Skeletal muscle cell (primary cell): ENCODE results near the gene SIX6.

ENCODE experiments used
- DNase-seq: peaks from one replicate; pipeline ENCODE4 v3.0.0-alpha.2; 2010; ENCODE audit warnings: low read depth
- H3K4me3 ChIP-seq: 2 replicates; pipeline ENCODE4 v1.5.1; 2011; ENCODE audit warnings: low read depth, mild to moderate bottlenecking, control low read depth, low read length, moderate library complexity

Gene SIX6

DNA sequence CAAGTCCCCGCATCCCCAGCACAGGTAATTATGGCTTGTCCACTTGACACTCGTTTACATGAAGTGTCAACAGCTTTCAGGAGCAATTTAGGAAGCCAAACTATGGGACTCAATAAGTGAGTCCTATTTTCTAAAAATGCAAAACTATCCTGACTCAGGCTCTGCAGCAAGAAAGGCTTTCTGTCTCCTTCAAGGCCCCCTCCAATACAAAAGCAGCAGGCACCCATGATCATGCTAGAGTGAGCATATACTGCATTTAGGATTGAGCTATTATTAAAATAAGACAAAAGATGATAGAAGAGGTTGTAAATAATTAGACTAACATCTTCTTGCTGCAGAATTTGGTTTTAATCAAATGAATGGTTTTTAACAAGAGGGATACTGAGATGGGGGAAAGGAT, 3.2 kb downstream of the SIX6 start:
- no peak overlapping the region for H3K4me3 ChIP-seq
- no peak for DNase-seq

DNA sequence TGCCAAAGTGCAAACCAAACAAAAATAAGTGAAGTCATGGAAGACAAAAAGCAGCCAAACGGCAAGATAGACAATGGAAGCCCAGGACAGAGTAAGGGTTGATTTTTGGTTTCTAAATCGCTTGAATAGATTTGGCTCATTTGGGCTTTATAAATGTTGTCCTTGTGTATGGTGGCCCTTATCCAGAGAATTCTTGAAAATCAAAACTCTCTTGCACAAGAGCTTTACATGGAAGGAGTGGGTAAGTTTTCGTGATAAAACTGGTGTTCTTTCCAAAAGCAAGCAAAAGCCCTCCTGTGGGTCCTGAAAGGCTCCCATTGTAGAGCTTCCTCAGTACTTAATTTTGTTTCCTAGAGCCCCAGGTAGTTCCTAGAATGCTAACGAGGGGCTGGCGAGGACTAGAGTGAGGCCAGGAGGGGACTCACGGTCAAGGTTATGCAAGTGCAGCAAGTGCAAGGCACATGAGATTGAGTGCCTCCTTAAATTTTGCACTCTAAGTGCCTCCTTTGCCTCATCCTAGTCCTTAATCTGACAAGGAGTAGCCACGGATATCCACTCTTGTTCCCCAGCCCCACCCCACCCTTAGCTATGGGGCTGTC, 4.1 kb downstream of the SIX6 start:
- H3K4me3 ChIP-seq = no peak overlapping the region
- DNase-seq = no peak

GRCh38 chr14:60514378-60514740, 5.4 kb downstream of the SIX6 start:
- H3K4me3 ChIP-seq = peak overlapping the region; percentile 54
- DNase-seq = no peak

GRCh38 chr14:60514741-60515491, 6.0 kb downstream of the SIX6 start:
- no peak for DNase-seq

DNA sequence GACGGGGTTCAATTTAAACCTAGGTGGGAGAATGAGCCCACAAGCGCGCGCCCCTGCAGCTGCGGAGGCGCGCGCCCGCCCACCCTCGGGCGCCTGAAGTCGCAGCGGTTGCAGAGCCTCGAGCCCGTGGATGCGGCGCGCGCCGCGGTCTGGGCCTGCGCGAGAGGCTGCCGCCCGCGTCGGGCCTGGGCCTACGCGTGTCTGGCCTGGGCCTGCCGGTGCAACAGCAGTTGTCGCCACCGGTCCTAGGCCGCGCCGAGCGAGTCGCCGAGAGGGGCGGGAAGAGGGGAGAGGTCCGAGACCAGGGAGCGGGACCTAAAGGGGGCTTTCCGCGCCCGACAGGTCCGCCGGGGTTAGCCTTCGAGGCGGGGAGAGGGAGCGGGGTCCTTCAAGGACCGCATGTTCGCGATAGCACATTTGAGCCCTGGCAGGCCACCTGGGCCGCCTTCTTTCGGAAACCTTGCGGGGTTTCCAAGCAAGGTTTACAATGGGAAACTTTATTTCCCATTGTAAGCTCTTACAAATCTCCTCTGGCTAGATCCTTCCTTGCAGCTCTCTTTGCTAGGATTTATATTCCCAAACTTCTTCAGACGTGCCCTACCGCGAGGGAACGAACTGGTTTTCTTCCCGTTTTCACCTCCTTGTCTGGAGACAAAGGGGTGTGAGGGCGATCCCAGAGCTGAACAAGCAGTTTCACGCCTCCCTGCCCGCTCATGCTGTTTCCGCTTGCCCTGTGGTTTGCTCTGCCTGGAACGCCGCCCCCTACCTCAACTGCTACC, 6.8 kb downstream of the SIX6 start:
- no peak for DNase-seq
- H3K4me3 ChIP-seq = peak overlapping the region; percentile 54

More at GRCh38 chr14:60514741-60515491, 6.0 kb downstream of the SIX6 start:
- H3K4me3 ChIP-seq = peak overlapping the region; percentile 54

DNA sequence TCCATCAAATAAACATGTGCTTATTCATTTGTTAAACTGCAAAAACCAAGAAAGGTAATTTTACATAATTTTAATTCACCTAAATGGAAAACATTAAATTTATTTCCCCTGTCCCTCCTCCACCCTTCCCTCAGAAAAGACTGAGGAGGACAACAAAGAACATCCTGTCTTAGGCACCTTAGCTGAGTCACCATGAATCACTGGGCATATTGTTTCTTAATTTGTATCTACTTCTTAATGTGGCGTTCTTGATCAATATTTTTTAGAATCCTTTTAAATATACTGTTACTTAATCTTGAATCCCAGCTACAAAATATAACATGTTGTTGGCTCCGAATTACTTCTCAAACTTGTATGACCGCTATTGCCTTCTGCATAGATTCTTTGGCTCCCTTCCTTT, 23.5 kb downstream of the SIX6 start:
- no peak for DNase-seq

DNA sequence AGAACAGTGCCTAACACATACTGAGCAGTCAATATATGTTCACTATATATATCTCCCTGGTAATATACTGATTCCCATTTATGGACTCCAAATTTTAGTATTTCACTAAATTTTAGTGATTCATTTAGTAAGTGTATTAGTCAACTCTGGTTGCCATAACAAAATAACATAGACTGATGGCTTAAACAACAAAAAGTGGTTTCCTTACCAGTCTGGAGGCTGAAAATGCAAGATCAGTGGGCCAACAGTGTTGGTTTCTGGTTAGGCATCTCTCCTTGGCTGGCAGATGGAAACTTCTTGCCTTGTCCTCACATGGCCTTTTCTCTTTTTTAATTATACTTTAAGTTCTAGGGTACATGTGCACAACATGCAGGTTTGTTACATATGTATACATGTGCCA, 28.7 kb downstream of the SIX6 start:
- no peak overlapping the region for H3K4me3 ChIP-seq
- no peak for DNase-seq

More for the DNA sequence above, 23.5 kb downstream of the SIX6 start:
- no peak overlapping the region for H3K4me3 ChIP-seq

GRCh38 chr14:60544659-60545058, 35.7 kb downstream of the SIX6 start:
- DNase-seq = no peak
- no peak overlapping the region for H3K4me3 ChIP-seq

DNA sequence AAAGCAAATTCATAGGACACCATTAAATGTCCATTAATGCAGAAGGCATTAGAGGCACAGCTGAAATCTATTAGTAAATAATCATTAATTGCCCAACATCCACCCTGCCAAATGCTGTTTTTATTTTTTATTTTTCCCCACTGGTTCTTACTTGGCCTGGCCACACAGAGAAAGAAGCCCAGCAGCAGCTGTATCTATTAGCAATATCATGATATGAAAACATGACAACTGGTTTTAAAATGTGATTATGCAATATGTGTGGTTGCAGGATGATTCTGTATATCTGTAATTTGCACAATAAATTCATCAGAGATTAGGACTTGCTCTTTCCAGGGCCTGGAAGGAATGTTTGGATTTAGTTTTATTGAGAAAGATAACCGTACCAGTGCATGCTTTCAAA, 44.9 kb downstream of the SIX6 start:
- no peak for DNase-seq
- H3K4me3 ChIP-seq = no peak overlapping the region

DNA sequence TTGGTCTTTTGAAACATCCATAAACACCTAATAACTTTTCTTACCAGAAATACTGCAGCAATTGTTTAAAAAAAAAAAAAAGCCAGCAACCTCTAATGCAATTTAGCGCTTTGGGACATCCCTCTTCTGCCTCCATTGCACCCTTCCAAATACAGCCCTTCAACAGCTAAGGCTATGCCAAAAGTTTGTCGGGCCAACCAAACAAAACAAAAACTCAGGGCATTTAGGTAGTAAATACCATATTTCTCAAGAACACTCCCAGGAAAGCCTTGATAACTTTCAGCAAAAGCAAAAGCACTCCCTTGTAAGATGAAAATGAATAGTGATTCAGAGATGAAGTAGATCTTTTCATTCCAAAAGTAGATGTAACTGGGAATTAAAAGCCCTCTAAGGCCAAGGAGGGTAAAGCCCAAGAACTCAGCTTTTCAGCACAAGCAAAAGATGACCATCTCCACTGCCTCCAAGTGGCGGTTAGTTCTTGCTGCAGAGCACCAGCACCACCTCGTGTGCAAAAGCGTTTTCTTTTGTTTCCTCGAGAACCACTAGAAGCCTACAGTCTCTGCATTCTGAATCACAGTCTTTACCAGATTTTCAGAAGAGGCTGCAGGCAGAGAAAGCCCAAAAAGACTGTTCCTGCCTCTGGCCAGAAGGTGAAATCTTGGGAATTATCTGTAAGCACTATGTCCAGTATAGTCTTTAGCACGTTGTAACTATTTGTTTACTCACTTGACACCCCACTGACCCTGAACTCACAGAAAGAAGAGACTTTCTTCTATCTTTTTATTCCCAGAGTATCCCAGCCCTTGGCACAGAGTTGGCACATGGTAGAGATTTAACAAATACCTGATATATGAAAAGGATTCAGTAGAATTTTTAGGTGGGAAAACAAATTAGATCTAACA, 53.1 kb downstream of the SIX6 start:
- no peak overlapping the region for H3K4me3 ChIP-seq
- peak; percentile 69 for DNase-seq
